ENCODE data around the gene MCOLN1. TPM values are rescaled to one million over a fixed set of nuclear protein-coding genes. Genes with fewer than 3 reads are reported as not detected.

Gene MCOLN1
- total and polyA plus RNA-seq, 2 of the 8 experiments (the other 6 are each of a cell fraction or from before 2014, with no cell fraction given): 19.1 to 40.0 TPM

- no peak for TF ChIP-seq CHD1 (IDR thresholded peaks at IDR 0.05; ENCODE audit: low read depth, low read length)
- TF ChIP-seq POLR2A (IDR thresholded peaks at IDR 0.05; ENCODE audit: control extremely low read depth in 1 of 2, low read depth in 2 of 2, low read length in 2 of 2): no peak
- no peak for TF ChIP-seq ZNF274 (IDR thresholded peaks at IDR 0.05; ENCODE audit: borderline replicate concordance, extremely low read depth, low read length)
- no peak for TF ChIP-seq TAF7 (optimal IDR thresholded peaks at IDR 0.05; ENCODE audit: borderline replicate concordance, low read depth, low read length)
- TF ChIP-seq, protein P1, sequence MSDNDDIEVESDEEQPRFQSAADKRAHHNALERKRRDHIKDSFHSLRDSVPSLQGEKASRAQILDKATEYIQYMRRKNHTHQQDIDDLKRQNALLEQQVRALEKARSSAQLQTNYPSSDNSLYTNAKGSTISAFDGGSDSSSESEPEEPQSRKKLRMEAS (IDR thresholded peaks at IDR 0.05): peak; percentile 60
- TF ChIP-seq, protein P2, sequence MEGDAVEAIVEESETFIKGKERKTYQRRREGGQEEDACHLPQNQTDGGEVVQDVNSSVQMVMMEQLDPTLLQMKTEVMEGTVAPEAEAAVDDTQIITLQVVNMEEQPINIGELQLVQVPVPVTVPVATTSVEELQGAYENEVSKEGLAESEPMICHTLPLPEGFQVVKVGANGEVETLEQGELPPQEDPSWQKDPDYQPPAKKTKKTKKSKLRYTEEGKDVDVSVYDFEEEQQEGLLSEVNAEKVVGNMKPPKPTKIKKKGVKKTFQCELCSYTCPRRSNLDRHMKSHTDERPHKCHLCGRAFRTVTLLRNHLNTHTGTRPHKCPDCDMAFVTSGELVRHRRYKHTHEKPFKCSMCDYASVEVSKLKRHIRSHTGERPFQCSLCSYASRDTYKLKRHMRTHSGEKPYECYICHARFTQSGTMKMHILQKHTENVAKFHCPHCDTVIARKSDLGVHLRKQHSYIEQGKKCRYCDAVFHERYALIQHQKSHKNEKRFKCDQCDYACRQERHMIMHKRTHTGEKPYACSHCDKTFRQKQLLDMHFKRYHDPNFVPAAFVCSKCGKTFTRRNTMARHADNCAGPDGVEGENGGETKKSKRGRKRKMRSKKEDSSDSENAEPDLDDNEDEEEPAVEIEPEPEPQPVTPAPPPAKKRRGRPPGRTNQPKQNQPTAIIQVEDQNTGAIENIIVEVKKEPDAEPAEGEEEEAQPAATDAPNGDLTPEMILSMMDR (IDR thresholded peaks at IDR 0.05; ENCODE audit: control extremely low read depth in 1 of 3, insufficient read depth in 1 of 3, low read depth in 1 of 3, low read length in 3 of 3): no peak
- peak; percentile 58; the same call in 1 of the 2 replicates for TF ChIP-seq YY1 (IDR thresholded peaks at IDR 0.05; ENCODE audit: low read depth, low read length)
- TF ChIP-seq, protein P3, sequence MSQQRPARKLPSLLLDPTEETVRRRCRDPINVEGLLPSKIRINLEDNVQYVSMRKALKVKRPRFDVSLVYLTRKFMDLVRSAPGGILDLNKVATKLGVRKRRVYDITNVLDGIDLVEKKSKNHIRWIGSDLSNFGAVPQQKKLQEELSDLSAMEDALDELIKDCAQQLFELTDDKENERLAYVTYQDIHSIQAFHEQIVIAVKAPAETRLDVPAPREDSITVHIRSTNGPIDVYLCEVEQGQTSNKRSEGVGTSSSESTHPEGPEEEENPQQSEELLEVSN (IDR thresholded peaks at IDR 0.05): 0 out of 2 replicates have a peak, but pooled peaks have one; percentile 27
- peak; percentile 60; the same call in 1 of the 2 replicates for TF ChIP-seq TBP (IDR thresholded peaks at IDR 0.05; ENCODE audit: low read depth, low read length)
- peak; percentile 13 for TF ChIP-seq KDM4A (IDR thresholded peaks at IDR 0.05; ENCODE audit: low read depth, low read length, severe bottlenecking)
- no peak for TF ChIP-seq FOSL1 (IDR thresholded peaks at IDR 0.05; ENCODE audit: insufficient read depth, low read depth, low read length)
- no peak for TF ChIP-seq JUN (IDR thresholded peaks at IDR 0.05; ENCODE audit: low read depth, low read length)
- no peak for TF ChIP-seq BACH1 (IDR thresholded peaks at IDR 0.05; ENCODE audit: low read length)
- TF ChIP-seq CREB1 (IDR thresholded peaks at IDR 0.05): peak; percentile 65
- no peak for TF ChIP-seq TAF1 (IDR thresholded peaks at IDR 0.05; ENCODE audit: low read depth, low read length)
- peak; percentile 95 for TF ChIP-seq SP4 (IDR thresholded peaks at IDR 0.05; ENCODE audit: low read length)
- TF ChIP-seq JUND (IDR thresholded peaks at IDR 0.05; ENCODE audit: low read length): no peak
- no peak for TF ChIP-seq RAD21 (IDR thresholded peaks at IDR 0.05 in 1 of 2, conservative IDR thresholded peaks at IDR 0.05 in 1 of 2; ENCODE audit: low read depth in 2 of 2, low read length in 2 of 2)
- no peak for TF ChIP-seq KDM1A (IDR thresholded peaks at IDR 0.05; ENCODE audit: borderline replicate concordance, low read length)
- no peak for TF ChIP-seq ASH2L (IDR thresholded peaks at IDR 0.05; ENCODE audit: low read length)
- no peak for TF ChIP-seq RBBP5 (IDR thresholded peaks at IDR 0.05; ENCODE audit: borderline replicate concordance, low read depth, low read length)
Measured at GRCh38 chr19:7550987-7551761, 28.8 kb downstream of the MCOLN1 start (continued).
